ENCODE results near the gene PITPNM3.

DNA sequence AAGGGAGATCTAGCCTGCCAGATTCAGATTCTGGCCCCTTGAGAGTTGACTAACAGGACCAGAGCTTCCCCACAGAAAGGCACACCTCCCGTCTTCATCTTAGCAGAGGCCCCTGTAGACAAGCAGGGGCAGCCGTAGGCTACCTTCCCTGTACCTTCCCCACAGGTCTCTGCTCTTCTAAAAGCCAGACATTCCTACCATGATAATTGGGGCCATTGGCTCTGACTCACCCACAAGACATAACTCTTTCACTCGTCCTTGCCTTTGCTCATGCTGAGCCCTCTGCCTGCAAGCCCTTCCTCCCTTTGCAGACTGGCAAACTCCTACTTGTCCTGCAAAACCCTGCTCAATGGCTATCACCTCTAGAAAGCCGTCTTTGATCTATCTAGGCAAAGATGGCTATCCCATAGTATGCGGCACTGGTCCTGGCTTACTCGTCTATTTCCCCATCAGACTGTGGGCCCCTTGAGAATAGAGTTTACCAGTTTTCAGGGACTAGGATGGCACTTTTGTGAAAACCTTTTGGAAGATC is 68.3 kb downstream of the PITPNM3 start:
- no peak for TF ChIP-seq POLR2AphosphoS5 (IDR thresholded peaks at IDR 0.05; ENCODE audit: borderline replicate concordance, low read depth, low read length)
- no peak for TF ChIP-seq EZH2 (IDR thresholded peaks at IDR 0.05)
